ENCODE data around the gene TNS2.

- TF ChIP-seq, protein P1, sequence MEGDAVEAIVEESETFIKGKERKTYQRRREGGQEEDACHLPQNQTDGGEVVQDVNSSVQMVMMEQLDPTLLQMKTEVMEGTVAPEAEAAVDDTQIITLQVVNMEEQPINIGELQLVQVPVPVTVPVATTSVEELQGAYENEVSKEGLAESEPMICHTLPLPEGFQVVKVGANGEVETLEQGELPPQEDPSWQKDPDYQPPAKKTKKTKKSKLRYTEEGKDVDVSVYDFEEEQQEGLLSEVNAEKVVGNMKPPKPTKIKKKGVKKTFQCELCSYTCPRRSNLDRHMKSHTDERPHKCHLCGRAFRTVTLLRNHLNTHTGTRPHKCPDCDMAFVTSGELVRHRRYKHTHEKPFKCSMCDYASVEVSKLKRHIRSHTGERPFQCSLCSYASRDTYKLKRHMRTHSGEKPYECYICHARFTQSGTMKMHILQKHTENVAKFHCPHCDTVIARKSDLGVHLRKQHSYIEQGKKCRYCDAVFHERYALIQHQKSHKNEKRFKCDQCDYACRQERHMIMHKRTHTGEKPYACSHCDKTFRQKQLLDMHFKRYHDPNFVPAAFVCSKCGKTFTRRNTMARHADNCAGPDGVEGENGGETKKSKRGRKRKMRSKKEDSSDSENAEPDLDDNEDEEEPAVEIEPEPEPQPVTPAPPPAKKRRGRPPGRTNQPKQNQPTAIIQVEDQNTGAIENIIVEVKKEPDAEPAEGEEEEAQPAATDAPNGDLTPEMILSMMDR (IDR thresholded peaks at IDR 0.05) = no peak
- TF ChIP-seq POLR2A (IDR thresholded peaks at IDR 0.05) (no peak), EP300 (IDR thresholded peaks at IDR 0.05) (no peak)
Observed at GRCh38 chr12:53050426-53051057, 677 bp downstream of the TNS2 start.

Measured in ovary (tissue), 3 donors.